Astrocyte (in vitro differentiated cells and primary cell): ENCODE measurements around the gene QTRT2. TPM values are rescaled to one million over a fixed set of nuclear protein-coding genes. Genes with fewer than 3 reads are reported as not detected.

Experiments used
- DNase-seq: peaks from one replicate; pipeline ENCODE4 v3.0.0-alpha.2; 2010; ENCODE audit warnings: low read depth
- FAIRE-seq: peaks from 2 replicates; lab custom pipeline; 2011; peaks lifted over from hg19 to GRCh38; lab: Jason Lieb, UNC
- H2AFZ ChIP-seq: 2 replicates; pipeline ENCODE4 v1.6.0; 2012; ENCODE audit warnings: low read depth, low read length, inconsistent platforms
- H3K27ac ChIP-seq: 2 replicates; pipeline ENCODE4 v1.5.1; 2011; ENCODE audit warnings: low read depth, low read length, inconsistent platforms
- H3K27me3 ChIP-seq: 2 replicates; pipeline ENCODE4 v1.6.0; 2011; ENCODE audit warnings: low read length, inconsistent platforms; ENCODE audit not compliant: insufficient read depth
- H3K36me3 ChIP-seq: 2 replicates; pipeline ENCODE4 v1.5.1; 2011; ENCODE audit warnings: low read length, inconsistent platforms; ENCODE audit not compliant: insufficient read depth
- H3K4me1 ChIP-seq: 2 replicates; pipeline ENCODE4 v1.5.1; 2011; ENCODE audit warnings: low read length, inconsistent platforms; ENCODE audit not compliant: insufficient read depth
- H3K4me2 ChIP-seq: 2 replicates; pipeline ENCODE4 v1.6.0; 2012; ENCODE audit warnings: low read length, inconsistent platforms
- H3K4me3 ChIP-seq: 2 replicates; pipeline ENCODE4 v1.5.1; 2011; ENCODE audit warnings: low read depth, mild to moderate bottlenecking, low read length, inconsistent platforms; ENCODE audit not compliant: insufficient read depth
- H3K79me2 ChIP-seq: 2 replicates; pipeline ENCODE4 v1.6.0; 2012; ENCODE audit warnings: mild to moderate bottlenecking, low read length, inconsistent platforms; ENCODE audit not compliant: insufficient read depth
- H3K9ac ChIP-seq: 2 replicates; pipeline ENCODE4 v1.6.0; 2012; ENCODE audit warnings: mild to moderate bottlenecking, low read length, inconsistent platforms
- H3K9me3 ChIP-seq: 2 replicates; pipeline ENCODE4 v1.5.1; 2012; ENCODE audit warnings: low read depth, mild to moderate bottlenecking, low read length, inconsistent platforms; ENCODE audit not compliant: insufficient read depth
- H4K20me1 ChIP-seq: 2 replicates; pipeline ENCODE4 v1.6.0; 2012; ENCODE audit warnings: low read length, inconsistent platforms; ENCODE audit not compliant: insufficient read depth
- H3K27ac Mint-ChIP-seq: one replicate; pipeline ENCODE4 v1.8.0; 2021; ENCODE audit warnings: mild to moderate bottlenecking, mixed read lengths; ENCODE audit not compliant: unreplicated experiment
- H3K27me3 Mint-ChIP-seq: one replicate; pipeline ENCODE4 v1.8.0; 2021; ENCODE audit warnings: low read depth, mixed read lengths; ENCODE audit not compliant: unreplicated experiment
- H3K36me3 Mint-ChIP-seq: one replicate; pipeline ENCODE4 v1.8.0; 2021; ENCODE audit warnings: low read depth, mixed read lengths; ENCODE audit not compliant: unreplicated experiment
- H3K4me1 Mint-ChIP-seq: one replicate; pipeline ENCODE4 v1.8.0; 2021; ENCODE audit warnings: low read depth, mixed read lengths; ENCODE audit not compliant: unreplicated experiment
- H3K4me3 Mint-ChIP-seq: one replicate; pipeline ENCODE4 v1.8.0; 2021; ENCODE audit warnings: mild to moderate bottlenecking, moderate library complexity, mixed read lengths; ENCODE audit not compliant: unreplicated experiment
- H3K9me3 Mint-ChIP-seq: one replicate; pipeline ENCODE4 v1.8.0; 2021; ENCODE audit warnings: mild to moderate bottlenecking, mixed read lengths; ENCODE audit not compliant: unreplicated experiment
- EZH2 ChIP-seq: IDR thresholded peaks from 2 replicates; pipeline ENCODE4 v1.6.1; 2012; ENCODE audit warnings: mild to moderate bottlenecking, low read length, inconsistent platforms; ENCODE audit not compliant: insufficient read depth
- total RNA-seq: library from RNA; stranded (reverse); gene quantifications from 2 replicates; pipeline ENCODE4 v1.2.1, GENCODE V29; 2021
- TF ChIP-seq, protein P1 (sequence below): IDR thresholded peaks from 2 replicates; pipeline ENCODE4 v1.5.1; 2011; ENCODE audit warnings: low read depth, mild to moderate bottlenecking, inconsistent platforms, low read length, moderate library complexity; ENCODE audit not compliant: insufficient read depth

QTRT2 gene
- total RNA-seq, 1 donor from 2014 or later: 22.7 TPM

GRCh38 chr3:114033721-114034120 lies 22.8 kb upstream of the QTRT2 start:
- Histone ChIP-seq H3K4me2 (no peak overlapping the region), H3K9ac (no peak overlapping the region), H3K9me3 (no peaks in the 10 kb centered on the region), H3K36me3 (no peaks in the 10 kb centered on the region), H3K27ac (no peak overlapping the region), H3K4me1 (no peaks in the 10 kb centered on the region), H3K79me2 (no peaks in the 10 kb centered on the region), H3K27me3 (no peaks in the 10 kb centered on the region), H4K20me1 (no peaks in the 10 kb centered on the region), H2AFZ (no peak overlapping the region), H3K4me3 (no peak overlapping the region)
- no peak for FAIRE-seq
- Mint-ChIP-seq H3K4me1 (no peaks in the 10 kb centered on the region), H3K27ac (no peak overlapping the region), H3K36me3 (peaks cover 6% of the 10 kb centered on the region), H3K27me3 (no peaks in the 10 kb centered on the region), H3K4me3 (no peak overlapping the region), H3K9me3 (no peaks in the 10 kb centered on the region)
- no peak for TF ChIP-seq EZH2
- TF ChIP-seq, protein P1, sequence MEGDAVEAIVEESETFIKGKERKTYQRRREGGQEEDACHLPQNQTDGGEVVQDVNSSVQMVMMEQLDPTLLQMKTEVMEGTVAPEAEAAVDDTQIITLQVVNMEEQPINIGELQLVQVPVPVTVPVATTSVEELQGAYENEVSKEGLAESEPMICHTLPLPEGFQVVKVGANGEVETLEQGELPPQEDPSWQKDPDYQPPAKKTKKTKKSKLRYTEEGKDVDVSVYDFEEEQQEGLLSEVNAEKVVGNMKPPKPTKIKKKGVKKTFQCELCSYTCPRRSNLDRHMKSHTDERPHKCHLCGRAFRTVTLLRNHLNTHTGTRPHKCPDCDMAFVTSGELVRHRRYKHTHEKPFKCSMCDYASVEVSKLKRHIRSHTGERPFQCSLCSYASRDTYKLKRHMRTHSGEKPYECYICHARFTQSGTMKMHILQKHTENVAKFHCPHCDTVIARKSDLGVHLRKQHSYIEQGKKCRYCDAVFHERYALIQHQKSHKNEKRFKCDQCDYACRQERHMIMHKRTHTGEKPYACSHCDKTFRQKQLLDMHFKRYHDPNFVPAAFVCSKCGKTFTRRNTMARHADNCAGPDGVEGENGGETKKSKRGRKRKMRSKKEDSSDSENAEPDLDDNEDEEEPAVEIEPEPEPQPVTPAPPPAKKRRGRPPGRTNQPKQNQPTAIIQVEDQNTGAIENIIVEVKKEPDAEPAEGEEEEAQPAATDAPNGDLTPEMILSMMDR: no peak
- DNase-seq: no peak

DNA sequence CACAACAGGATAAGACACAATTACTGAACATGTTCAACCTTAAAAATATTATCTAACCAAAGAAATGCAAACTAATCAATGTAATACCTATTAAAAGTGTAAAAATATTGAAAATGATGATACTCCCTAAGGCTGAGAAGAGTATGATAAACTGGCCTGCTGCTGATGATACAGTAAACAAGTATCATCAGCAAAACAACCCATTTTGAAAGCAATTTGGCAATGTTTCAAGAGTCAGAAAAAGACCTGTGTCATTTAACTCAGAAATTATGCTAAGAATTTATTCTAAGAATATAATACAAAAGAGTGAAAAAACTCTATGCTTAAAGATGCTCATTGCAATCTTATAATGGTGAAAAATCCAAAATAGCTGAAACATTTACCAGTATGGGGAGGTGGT lies 22.3 kb upstream of the QTRT2 start:
- H3K27me3 ChIP-seq: no peaks in the 10 kb centered on the region
- no peak overlapping the region for H3K27ac ChIP-seq
- no peak overlapping the region for H3K27ac Mint-ChIP-seq
- H3K9me3 Mint-ChIP-seq: no peaks in the 10 kb centered on the region
- TF ChIP-seq, protein P1: no peak
- no peak for TF ChIP-seq EZH2
- H3K36me3 ChIP-seq: no peaks in the 10 kb centered on the region
- H4K20me1 ChIP-seq: no peaks in the 10 kb centered on the region
- H3K36me3 Mint-ChIP-seq: peaks cover 6% of the 10 kb centered on the region
- H3K4me3 ChIP-seq: no peak overlapping the region
- H3K9me3 ChIP-seq: no peaks in the 10 kb centered on the region
- H3K79me2 ChIP-seq: no peaks in the 10 kb centered on the region
- no peaks in the 10 kb centered on the region for H3K4me1 ChIP-seq
- H3K27me3 Mint-ChIP-seq: no peaks in the 10 kb centered on the region
- H3K4me2 ChIP-seq: no peak overlapping the region
- FAIRE-seq: no peak
- no peak overlapping the region for H3K9ac ChIP-seq
- DNase-seq: no peak
- no peaks in the 10 kb centered on the region for H3K4me1 Mint-ChIP-seq
- H2AFZ ChIP-seq: no peak overlapping the region
- H3K4me3 Mint-ChIP-seq: no peak overlapping the region

DNA sequence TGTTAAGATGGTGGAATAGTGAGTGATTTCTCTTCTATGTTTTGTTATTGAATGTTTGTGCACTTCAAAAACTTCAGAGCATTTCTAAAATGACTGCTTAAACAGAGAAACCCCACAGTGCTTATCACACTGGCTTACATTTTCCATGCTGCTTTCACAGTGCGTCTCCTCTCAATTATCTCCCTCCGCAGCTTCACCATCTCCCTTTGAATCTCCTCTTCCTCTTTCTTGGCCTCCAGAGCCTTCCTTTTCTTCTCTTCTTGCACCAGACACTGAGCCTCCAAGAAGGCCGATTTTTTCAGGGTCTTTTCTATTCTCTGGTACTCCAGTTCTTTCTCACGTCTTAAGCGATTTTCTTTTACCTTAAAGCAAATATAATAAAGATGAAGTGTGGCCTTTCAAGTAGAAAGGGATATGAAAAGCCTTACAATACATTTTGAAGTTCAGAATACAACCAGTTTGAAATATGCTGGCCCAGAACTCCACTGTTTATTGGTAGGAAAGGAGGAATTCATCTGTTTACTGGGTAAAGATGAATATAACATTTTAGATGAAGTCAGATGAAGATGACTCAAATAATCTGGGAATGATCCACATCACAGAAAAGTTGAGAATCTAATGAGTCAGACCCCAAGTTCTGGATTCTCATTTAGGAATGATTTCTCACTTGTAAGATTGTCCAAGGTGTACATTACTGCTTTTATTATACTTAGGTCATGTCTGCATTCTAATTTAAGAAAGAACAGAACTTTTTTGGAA lies 21.6 kb upstream of the QTRT2 start:
- Mint-ChIP-seq H3K4me3 (no peak overlapping the region), H3K27ac (no peak overlapping the region), H3K27me3 (no peaks in the 10 kb centered on the region), H3K36me3 (peaks cover 6% of the 10 kb centered on the region), H3K9me3 (no peaks in the 10 kb centered on the region), H3K4me1 (no peaks in the 10 kb centered on the region)
- DNase-seq: peak; percentile 42
- no peak overlapping the region for H3K4me2 ChIP-seq
- no peaks in the 10 kb centered on the region for H3K79me2 ChIP-seq
- H2AFZ ChIP-seq: no peak overlapping the region
- no peak overlapping the region for H3K4me3 ChIP-seq
- no peaks in the 10 kb centered on the region for H3K27me3 ChIP-seq
- H3K4me1 ChIP-seq: no peaks in the 10 kb centered on the region
- TF ChIP-seq EZH2: no peak
- TF ChIP-seq, protein P1: no peak
- no peak for FAIRE-seq
- H3K9ac ChIP-seq: no peak overlapping the region
- H3K9me3 ChIP-seq: no peaks in the 10 kb centered on the region
- H3K27ac ChIP-seq: no peak overlapping the region
- H3K36me3 ChIP-seq: no peaks in the 10 kb centered on the region
- H4K20me1 ChIP-seq: no peaks in the 10 kb centered on the region
